ENCODE data around the gene ZC3HAV1.
"Not testable (repeated sequence)": the region's sequence is repeated elsewhere in the genome, so short reads cannot be mapped to it uniquely, and the experiment has no call there.

Gene ZC3HAV1

GRCh38 chr7:139026551-139026950 is 83.0 kb downstream of the ZC3HAV1 start:
- Histone ChIP-seq H3K4ac (ENCODE audit: low read depth, low read length) (no peak overlapping the region), H3K79me2 (ENCODE audit: control insufficient read depth, insufficient read depth, low read length) (no peaks in the 10 kb centered on the region), H3K4me3 (ENCODE audit: low read length) (no peak overlapping the region), H2BK15ac (replicated peaks; ENCODE audit: low read depth) (no peak overlapping the region), H2BK120ac (ENCODE audit: low read depth, low read length) (no peak overlapping the region), H3K79me1 (ENCODE audit: low read length) (no peaks in the 10 kb centered on the region), H3K36me3 (ENCODE audit: control insufficient read depth, insufficient read depth, low read length) (peaks cover 9% of the 10 kb centered on the region), H3K27ac (ENCODE audit: low read depth, low read length) (no peak overlapping the region), H3K56ac (ENCODE audit: low read length) (no peak overlapping the region), H2BK5ac (ENCODE audit: low read length) (no peak overlapping the region), H3K27me3 (ENCODE audit: insufficient read depth, low read length, poor library complexity) (no peaks in the 10 kb centered on the region), H3K4me1 (ENCODE audit: control insufficient read depth, low read depth, low read length) (no peaks in the 10 kb centered on the region), H2AK5ac (ENCODE audit: low read length) (no peak overlapping the region), H4K5ac (ENCODE audit: low read length) (no peak overlapping the region), H3K18ac (ENCODE audit: low read length) (no peak overlapping the region), H3K4me2 (ENCODE audit: low read length) (no peak overlapping the region), H3K23ac (ENCODE audit: low read length) (no peak overlapping the region), H4K8ac (ENCODE audit: low read depth, low read length) (no peak overlapping the region), H3K9ac (ENCODE audit: low read length) (no peak overlapping the region)
- WGBS (ENCODE audit: extremely low coverage, insufficient coverage, low lambda C conversion rate) = no CpG with 5 or more reads among the region's 6 CpGs
- DNase-seq = no peak

GRCh38 chr7:139025861-139026260 is 83.7 kb downstream of the ZC3HAV1 start:
- H3K23ac ChIP-seq (ENCODE audit: low read length); H2BK120ac ChIP-seq (ENCODE audit: low read depth, low read length); H2AK5ac ChIP-seq (ENCODE audit: low read length); H3K79me1 ChIP-seq (ENCODE audit: low read length); H4K8ac ChIP-seq (ENCODE audit: low read depth, low read length); H3K4ac ChIP-seq (ENCODE audit: low read depth, low read length); H3K4me3 ChIP-seq (ENCODE audit: low read length); H3K18ac ChIP-seq (ENCODE audit: low read length); H3K36me3 ChIP-seq (ENCODE audit: control insufficient read depth, insufficient read depth, low read length); DNase-seq; H3K4me2 ChIP-seq (ENCODE audit: low read length); H3K27ac ChIP-seq (ENCODE audit: low read depth, low read length); H2BK5ac ChIP-seq (ENCODE audit: low read length); H3K56ac ChIP-seq (ENCODE audit: low read length); H2BK15ac ChIP-seq (replicated peaks; ENCODE audit: low read depth); H3K9ac ChIP-seq (ENCODE audit: low read length); H3K79me2 ChIP-seq (ENCODE audit: control insufficient read depth, insufficient read depth, low read length); H3K4me1 ChIP-seq (ENCODE audit: control insufficient read depth, low read depth, low read length); H4K5ac ChIP-seq (ENCODE audit: low read length); H3K27me3 ChIP-seq (ENCODE audit: insufficient read depth, low read length, poor library complexity): not testable (repeated sequence)
- no CpG with 5 or more reads among the region's 5 CpGs for WGBS (ENCODE audit: extremely low coverage, insufficient coverage, low lambda C conversion rate)

- H2AK5ac ChIP-seq (ENCODE audit: low read length) = no peak overlapping the region
- no peak overlapping the region for H2BK15ac ChIP-seq (replicated peaks; ENCODE audit: low read depth)
- no peaks in the 10 kb centered on the region for H3K79me1 ChIP-seq (ENCODE audit: low read length)
- H3K9ac ChIP-seq (ENCODE audit: low read length) = no peak overlapping the region
- no peak overlapping the region for H4K5ac ChIP-seq (ENCODE audit: low read length)
- no peak overlapping the region for H3K18ac ChIP-seq (ENCODE audit: low read length)
- H3K4me2 ChIP-seq (ENCODE audit: low read length) = no peak overlapping the region
- no peak overlapping the region for H2BK120ac ChIP-seq (ENCODE audit: low read depth, low read length)
- no peak overlapping the region for H3K56ac ChIP-seq (ENCODE audit: low read length)
- no peak overlapping the region for H2BK5ac ChIP-seq (ENCODE audit: low read length)
- H3K27me3 ChIP-seq (ENCODE audit: insufficient read depth, low read length, poor library complexity) = no peaks in the 10 kb centered on the region
- no peak overlapping the region for H4K8ac ChIP-seq (ENCODE audit: low read depth, low read length)
- peaks cover 5% of the 10 kb centered on the region for H3K36me3 ChIP-seq (ENCODE audit: control insufficient read depth, insufficient read depth, low read length)
- H3K4me3 ChIP-seq (ENCODE audit: low read length) = no peak overlapping the region
- no peaks in the 10 kb centered on the region for H3K4me1 ChIP-seq (ENCODE audit: control insufficient read depth, low read depth, low read length)
- no peak overlapping the region for H3K27ac ChIP-seq (ENCODE audit: low read depth, low read length)
- no peak overlapping the region for H3K23ac ChIP-seq (ENCODE audit: low read length)
- no peak for DNase-seq
- H3K79me2 ChIP-seq (ENCODE audit: control insufficient read depth, insufficient read depth, low read length) = no peaks in the 10 kb centered on the region
- H3K4ac ChIP-seq (ENCODE audit: low read depth, low read length) = no peak overlapping the region
- no CpG with 5 or more reads among the region's 5 CpGs for WGBS (ENCODE audit: extremely low coverage, insufficient coverage, low lambda C conversion rate)
Observed at GRCh38 chr7:139023076-139023475, 86.4 kb downstream of the ZC3HAV1 start.

- Histone ChIP-seq H3K27ac (ENCODE audit: low read depth, low read length) (no peak overlapping the region), H2BK120ac (ENCODE audit: low read depth, low read length) (no peak overlapping the region), H3K4ac (ENCODE audit: low read depth, low read length) (no peak overlapping the region), H3K27me3 (ENCODE audit: insufficient read depth, low read length, poor library complexity) (no peaks in the 10 kb centered on the region), H3K18ac (ENCODE audit: low read length) (no peak overlapping the region), H3K4me1 (ENCODE audit: control insufficient read depth, low read depth, low read length) (no peaks in the 10 kb centered on the region), H4K5ac (ENCODE audit: low read length) (no peak overlapping the region), H4K8ac (ENCODE audit: low read depth, low read length) (no peak overlapping the region), H3K79me2 (ENCODE audit: control insufficient read depth, insufficient read depth, low read length) (no peaks in the 10 kb centered on the region), H3K23ac (ENCODE audit: low read length) (no peak overlapping the region), H3K9ac (ENCODE audit: low read length) (no peak overlapping the region), H2BK15ac (replicated peaks; ENCODE audit: low read depth) (no peak overlapping the region), H3K79me1 (ENCODE audit: low read length) (no peaks in the 10 kb centered on the region), H3K4me3 (ENCODE audit: low read length) (no peak overlapping the region), H2AK5ac (ENCODE audit: low read length) (no peak overlapping the region), H2BK5ac (ENCODE audit: low read length) (no peak overlapping the region), H3K36me3 (ENCODE audit: control insufficient read depth, insufficient read depth, low read length) (peaks cover 5% of the 10 kb centered on the region), H3K4me2 (ENCODE audit: low read length) (no peak overlapping the region), H3K56ac (ENCODE audit: low read length) (no peak overlapping the region)
- WGBS (ENCODE audit: extremely low coverage, insufficient coverage, low lambda C conversion rate) = no CpG with 5 or more reads among the region's 4 CpGs
- DNase-seq = no peak
Observed at GRCh38 chr7:139022286-139022685, 87.2 kb downstream of the ZC3HAV1 start.

- no peak overlapping the region for H2BK15ac ChIP-seq (replicated peaks; ENCODE audit: low read depth)
- no peak for DNase-seq
- no CpG with 5 or more reads among the region's 3 CpGs for WGBS (ENCODE audit: extremely low coverage, insufficient coverage, low lambda C conversion rate)
- no peak overlapping the region for H4K5ac ChIP-seq (ENCODE audit: low read length)
- no peak overlapping the region for H2BK120ac ChIP-seq (ENCODE audit: low read depth, low read length)
- no peak overlapping the region for H3K27ac ChIP-seq (ENCODE audit: low read depth, low read length)
- H3K9ac ChIP-seq (ENCODE audit: low read length) = no peak overlapping the region
- H3K4ac ChIP-seq (ENCODE audit: low read depth, low read length) = no peak overlapping the region
- H3K4me3 ChIP-seq (ENCODE audit: low read length) = no peak overlapping the region
- H3K4me1 ChIP-seq (ENCODE audit: control insufficient read depth, low read depth, low read length) = no peaks in the 10 kb centered on the region
- no peaks in the 10 kb centered on the region for H3K79me1 ChIP-seq (ENCODE audit: low read length)
- H3K27me3 ChIP-seq (ENCODE audit: insufficient read depth, low read length, poor library complexity) = no peaks in the 10 kb centered on the region
- no peak overlapping the region for H3K18ac ChIP-seq (ENCODE audit: low read length)
- H4K8ac ChIP-seq (ENCODE audit: low read depth, low read length) = no peak overlapping the region
- no peak overlapping the region for H3K56ac ChIP-seq (ENCODE audit: low read length)
- no peaks in the 10 kb centered on the region for H3K79me2 ChIP-seq (ENCODE audit: control insufficient read depth, insufficient read depth, low read length)
- H3K4me2 ChIP-seq (ENCODE audit: low read length) = no peak overlapping the region
- no peak overlapping the region for H3K23ac ChIP-seq (ENCODE audit: low read length)
- H2AK5ac ChIP-seq (ENCODE audit: low read length) = no peak overlapping the region
- no peaks in the 10 kb centered on the region for H3K36me3 ChIP-seq (ENCODE audit: control insufficient read depth, insufficient read depth, low read length)
- no peak overlapping the region for H2BK5ac ChIP-seq (ENCODE audit: low read length)
Observed at GRCh38 chr7:139018910-139019309, 90.6 kb downstream of the ZC3HAV1 start.

GRCh38 chr7:139016931-139017511 is 92.5 kb downstream of the ZC3HAV1 start:
- Histone ChIP-seq H3K36me3 (ENCODE audit: control insufficient read depth, insufficient read depth, low read length) (no peaks in the 10 kb centered on the region), H3K18ac (ENCODE audit: low read length) (no peak overlapping the region), H3K4me1 (ENCODE audit: control insufficient read depth, low read depth, low read length) (no peaks in the 10 kb centered on the region), H2BK15ac (replicated peaks; ENCODE audit: low read depth) (no peak overlapping the region), H3K79me2 (ENCODE audit: control insufficient read depth, insufficient read depth, low read length) (no peaks in the 10 kb centered on the region), H4K5ac (ENCODE audit: low read length) (no peak overlapping the region), H4K8ac (ENCODE audit: low read depth, low read length) (no peak overlapping the region), H2AK5ac (ENCODE audit: low read length) (no peak overlapping the region), H2BK5ac (ENCODE audit: low read length) (no peak overlapping the region), H2BK120ac (ENCODE audit: low read depth, low read length) (no peak overlapping the region), H3K79me1 (ENCODE audit: low read length) (no peaks in the 10 kb centered on the region), H3K23ac (ENCODE audit: low read length) (no peak overlapping the region), H3K56ac (ENCODE audit: low read length) (no peak overlapping the region), H3K4me3 (ENCODE audit: low read length) (no peak overlapping the region), H3K9ac (ENCODE audit: low read length) (no peak overlapping the region), H3K27me3 (ENCODE audit: insufficient read depth, low read length, poor library complexity) (no peaks in the 10 kb centered on the region), H3K4me2 (ENCODE audit: low read length) (no peak overlapping the region), H3K27ac (ENCODE audit: low read depth, low read length) (no peak overlapping the region), H3K4ac (ENCODE audit: low read depth, low read length) (no peak overlapping the region)
- WGBS (ENCODE audit: extremely low coverage, insufficient coverage, low lambda C conversion rate) = no CpG with 5 or more reads among the region's 7 CpGs
- DNase-seq = peak; percentile 78
